ENCODE data around the gene NCAPD2.

The NCAPD2 gene

DNA sequence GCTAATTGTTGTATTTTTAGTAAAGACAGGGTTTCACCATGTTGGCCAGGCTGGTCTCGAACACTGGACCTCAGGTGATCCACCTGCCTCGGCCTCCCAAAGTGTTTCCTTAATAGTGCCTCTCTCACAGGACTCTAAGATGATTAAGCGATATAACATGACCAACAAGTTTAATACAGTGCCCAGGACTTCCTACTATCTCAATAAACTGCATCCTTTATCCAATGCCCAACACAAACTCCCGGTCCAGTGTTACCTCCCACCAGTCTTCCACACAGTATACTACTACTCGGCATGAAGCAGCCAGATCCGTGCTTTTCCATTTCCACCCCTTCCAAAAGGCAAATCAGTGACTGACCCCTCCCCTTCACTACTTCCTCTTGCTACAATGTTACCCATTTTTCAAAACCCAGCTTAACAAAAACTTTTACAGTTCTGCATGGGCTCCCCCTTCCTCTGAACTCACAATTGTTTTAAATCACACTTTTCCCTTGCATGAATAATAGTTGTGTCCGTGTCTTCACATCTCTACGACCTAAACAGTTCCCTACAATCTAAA, 73.3 kb downstream of the NCAPD2 start:
- no peak for DNase-seq (ENCODE audit: low spot score)
- in situ Hi-C loops (cut with MboI; ENCODE audit: low sequenced_read_pairs, unreplicated experiment): no loop called here
- TF ChIP-seq, protein P1, sequence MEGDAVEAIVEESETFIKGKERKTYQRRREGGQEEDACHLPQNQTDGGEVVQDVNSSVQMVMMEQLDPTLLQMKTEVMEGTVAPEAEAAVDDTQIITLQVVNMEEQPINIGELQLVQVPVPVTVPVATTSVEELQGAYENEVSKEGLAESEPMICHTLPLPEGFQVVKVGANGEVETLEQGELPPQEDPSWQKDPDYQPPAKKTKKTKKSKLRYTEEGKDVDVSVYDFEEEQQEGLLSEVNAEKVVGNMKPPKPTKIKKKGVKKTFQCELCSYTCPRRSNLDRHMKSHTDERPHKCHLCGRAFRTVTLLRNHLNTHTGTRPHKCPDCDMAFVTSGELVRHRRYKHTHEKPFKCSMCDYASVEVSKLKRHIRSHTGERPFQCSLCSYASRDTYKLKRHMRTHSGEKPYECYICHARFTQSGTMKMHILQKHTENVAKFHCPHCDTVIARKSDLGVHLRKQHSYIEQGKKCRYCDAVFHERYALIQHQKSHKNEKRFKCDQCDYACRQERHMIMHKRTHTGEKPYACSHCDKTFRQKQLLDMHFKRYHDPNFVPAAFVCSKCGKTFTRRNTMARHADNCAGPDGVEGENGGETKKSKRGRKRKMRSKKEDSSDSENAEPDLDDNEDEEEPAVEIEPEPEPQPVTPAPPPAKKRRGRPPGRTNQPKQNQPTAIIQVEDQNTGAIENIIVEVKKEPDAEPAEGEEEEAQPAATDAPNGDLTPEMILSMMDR (IDR thresholded peaks at IDR 0.05; ENCODE audit: borderline replicate concordance, control extremely low read depth, extremely low read depth, insufficient read depth, missing control alignments): no peak

DNA sequence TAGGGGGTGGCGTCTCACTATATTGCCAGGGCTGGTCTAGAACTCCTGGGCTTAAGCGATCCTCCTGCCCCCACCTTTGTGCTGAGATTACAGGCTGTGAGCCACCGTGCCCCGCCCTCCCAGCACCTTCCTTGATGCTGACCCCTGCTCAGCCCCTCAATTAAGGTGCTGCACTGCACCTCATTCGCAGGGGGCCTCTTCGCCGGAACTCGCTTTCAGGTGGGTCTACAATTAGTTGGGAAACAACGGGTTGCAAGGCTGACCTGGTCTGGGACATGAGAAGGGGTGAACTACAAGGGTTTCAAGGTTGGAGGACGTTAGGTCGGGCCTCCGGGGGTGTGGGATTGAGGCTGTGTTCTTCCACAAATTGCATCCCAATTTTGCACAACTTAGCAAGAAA, 75.4 kb downstream of the NCAPD2 start:
- in situ Hi-C loops (cut with MboI; ENCODE audit: low sequenced_read_pairs, unreplicated experiment): no loop called here
- no peak for DNase-seq (ENCODE audit: low spot score)
- TF ChIP-seq, protein P1 (IDR thresholded peaks at IDR 0.05; ENCODE audit: borderline replicate concordance, control extremely low read depth, extremely low read depth, insufficient read depth, missing control alignments): no peak

DNA sequence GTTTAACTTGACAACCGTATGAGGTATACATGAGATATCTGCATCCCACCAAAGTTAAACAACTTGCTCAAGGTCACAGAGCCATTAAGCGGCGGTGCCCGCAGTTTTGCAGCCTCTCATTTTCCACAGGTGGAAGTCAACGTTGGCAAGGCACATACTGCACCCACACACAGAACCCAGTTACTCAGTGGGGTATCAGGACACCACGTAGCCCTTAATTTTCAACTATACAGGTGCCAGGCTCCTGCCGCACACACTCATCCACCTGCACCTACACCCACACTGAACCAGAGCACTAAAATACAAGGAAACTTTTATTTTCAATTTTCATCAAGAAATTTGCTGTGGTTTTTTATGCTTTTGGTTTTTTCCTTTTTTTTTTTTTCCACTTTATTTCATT, 75.9 kb downstream of the NCAPD2 start:
- in situ Hi-C loops (cut with MboI; ENCODE audit: low sequenced_read_pairs, unreplicated experiment): no loop called here
- no peak for DNase-seq (ENCODE audit: low spot score)
- TF ChIP-seq, protein P1 (IDR thresholded peaks at IDR 0.05; ENCODE audit: borderline replicate concordance, control extremely low read depth, extremely low read depth, insufficient read depth, missing control alignments): no peak

DNA sequence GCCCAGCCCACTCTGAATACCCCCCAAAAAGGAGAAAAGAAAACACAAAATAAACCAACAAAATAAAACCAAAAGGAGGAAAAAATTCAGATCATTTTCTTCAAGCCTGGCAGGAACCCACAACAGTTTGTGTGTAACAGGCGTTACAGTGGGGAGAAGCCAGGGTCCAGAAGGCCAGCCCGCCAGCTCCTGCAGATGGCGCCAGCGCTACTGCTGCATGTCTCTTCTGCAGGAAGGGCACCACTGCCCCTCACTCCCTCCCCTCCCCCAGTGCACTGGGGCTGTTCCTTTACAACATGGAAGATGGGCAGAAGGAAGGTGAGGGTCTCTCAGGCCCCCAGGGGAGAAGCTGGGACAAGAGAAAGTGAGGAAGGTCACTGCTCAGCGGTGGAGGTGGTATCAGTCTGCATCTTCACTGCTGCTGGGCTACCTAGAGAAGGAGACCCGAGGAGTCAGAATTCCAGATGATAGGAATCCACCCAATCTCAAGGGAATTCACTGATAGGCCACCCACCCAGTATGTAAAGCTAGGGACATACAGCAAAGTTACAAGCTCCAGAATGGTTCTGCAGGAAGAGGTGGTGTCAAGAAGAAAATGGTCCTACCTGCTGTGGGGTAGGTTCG, 76.5 kb downstream of the NCAPD2 start:
- TF ChIP-seq, protein P1 (IDR thresholded peaks at IDR 0.05; ENCODE audit: borderline replicate concordance, control extremely low read depth, extremely low read depth, insufficient read depth, missing control alignments): peak; percentile 72
- in situ Hi-C loops (cut with MboI; ENCODE audit: low sequenced_read_pairs, unreplicated experiment): no loop called here
- peak; percentile 64 for DNase-seq (ENCODE audit: low spot score)

DNA sequence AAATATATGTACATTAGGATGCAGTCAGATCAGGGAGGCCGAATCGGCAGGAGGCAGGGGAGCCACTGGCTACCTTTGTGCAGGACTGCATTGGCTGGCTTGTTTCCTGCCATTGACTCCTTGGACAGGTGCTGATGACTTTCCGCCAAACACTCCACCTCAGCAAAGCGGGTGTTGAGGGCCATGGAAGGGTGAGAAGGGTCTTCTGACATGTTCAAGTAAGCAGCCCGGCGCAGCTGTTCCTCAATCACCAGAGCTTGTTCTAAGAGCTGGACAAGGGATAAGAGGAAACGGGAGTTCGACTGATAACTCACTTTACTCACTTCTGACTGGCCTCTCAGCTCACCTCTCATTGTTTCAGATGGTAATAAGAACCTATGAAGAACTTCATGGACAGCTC, 79.1 kb downstream of the NCAPD2 start:
- TF ChIP-seq, protein P1 (IDR thresholded peaks at IDR 0.05; ENCODE audit: borderline replicate concordance, control extremely low read depth, extremely low read depth, insufficient read depth, missing control alignments): no peak
- in situ Hi-C loops (cut with MboI; ENCODE audit: low sequenced_read_pairs, unreplicated experiment): no loop called here
- DNase-seq (ENCODE audit: low spot score): no peak

DNA sequence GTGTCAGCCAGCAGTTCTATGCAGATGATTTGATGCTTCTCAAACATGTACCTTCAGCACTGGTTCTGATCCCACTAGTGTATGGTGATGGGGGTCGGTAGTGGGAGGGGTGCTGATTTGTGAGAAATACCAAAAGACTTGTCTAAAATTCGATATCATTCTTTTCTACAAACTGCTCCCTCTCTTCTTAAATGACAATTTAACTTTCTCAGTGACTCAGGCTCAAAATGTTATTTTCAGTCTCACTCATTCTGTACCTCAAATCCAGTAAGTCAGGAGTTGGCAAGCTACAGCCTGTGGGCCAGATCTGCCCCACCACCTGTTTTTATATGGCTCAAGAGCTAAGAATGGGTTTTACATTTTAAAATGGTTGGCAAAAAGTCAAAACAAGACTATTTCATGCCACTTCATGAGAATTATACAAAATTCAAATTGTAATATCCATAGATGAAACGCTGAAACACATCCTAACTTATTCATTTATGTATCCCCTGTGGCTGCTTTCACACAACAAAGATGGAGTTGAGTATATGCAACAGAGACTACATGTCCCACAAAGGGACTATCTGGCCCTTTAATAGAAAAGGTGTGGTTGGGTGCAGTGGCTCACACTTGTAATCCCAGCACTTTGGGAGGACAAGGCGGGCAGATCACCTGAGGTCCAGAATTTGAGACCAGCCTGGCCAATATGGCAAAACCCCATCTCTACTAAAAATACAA, 80.8 kb downstream of the NCAPD2 start:
- in situ Hi-C loops (cut with MboI; ENCODE audit: low sequenced_read_pairs, unreplicated experiment): no loop called here
- TF ChIP-seq, protein P1 (IDR thresholded peaks at IDR 0.05; ENCODE audit: borderline replicate concordance, control extremely low read depth, extremely low read depth, insufficient read depth, missing control alignments): no peak
- no peak for DNase-seq (ENCODE audit: low spot score)

All from GM13976 (cell line).